Measurements from ENCODE around the gene GRIK4.
"Not testable (repeated sequence)": the region's sequence is repeated elsewhere in the genome, so short reads cannot be mapped to it uniquely, and the experiment has no call there.

DNA sequence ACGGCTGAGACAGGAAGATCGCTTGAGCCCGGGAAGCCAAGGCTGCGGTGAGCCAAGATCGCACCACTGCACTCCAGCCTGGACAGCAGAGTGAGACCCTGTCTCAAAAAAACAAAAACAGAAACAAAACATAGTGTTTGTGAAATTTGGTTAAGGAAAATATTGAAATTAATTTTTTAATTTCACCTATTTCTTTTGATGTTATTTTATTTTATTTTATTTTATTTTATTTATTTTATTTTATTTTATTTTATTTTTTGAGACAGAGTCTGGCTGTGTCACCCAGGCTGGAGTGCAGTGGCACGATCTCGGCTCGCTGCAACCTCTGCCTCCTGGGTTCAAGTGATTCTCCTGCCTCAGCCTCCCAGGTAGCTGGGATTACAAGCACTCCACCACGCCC, 275.7 kb downstream of the GRIK4 start:
- TF ChIP-seq, protein P1, sequence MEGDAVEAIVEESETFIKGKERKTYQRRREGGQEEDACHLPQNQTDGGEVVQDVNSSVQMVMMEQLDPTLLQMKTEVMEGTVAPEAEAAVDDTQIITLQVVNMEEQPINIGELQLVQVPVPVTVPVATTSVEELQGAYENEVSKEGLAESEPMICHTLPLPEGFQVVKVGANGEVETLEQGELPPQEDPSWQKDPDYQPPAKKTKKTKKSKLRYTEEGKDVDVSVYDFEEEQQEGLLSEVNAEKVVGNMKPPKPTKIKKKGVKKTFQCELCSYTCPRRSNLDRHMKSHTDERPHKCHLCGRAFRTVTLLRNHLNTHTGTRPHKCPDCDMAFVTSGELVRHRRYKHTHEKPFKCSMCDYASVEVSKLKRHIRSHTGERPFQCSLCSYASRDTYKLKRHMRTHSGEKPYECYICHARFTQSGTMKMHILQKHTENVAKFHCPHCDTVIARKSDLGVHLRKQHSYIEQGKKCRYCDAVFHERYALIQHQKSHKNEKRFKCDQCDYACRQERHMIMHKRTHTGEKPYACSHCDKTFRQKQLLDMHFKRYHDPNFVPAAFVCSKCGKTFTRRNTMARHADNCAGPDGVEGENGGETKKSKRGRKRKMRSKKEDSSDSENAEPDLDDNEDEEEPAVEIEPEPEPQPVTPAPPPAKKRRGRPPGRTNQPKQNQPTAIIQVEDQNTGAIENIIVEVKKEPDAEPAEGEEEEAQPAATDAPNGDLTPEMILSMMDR (IDR thresholded peaks at IDR 0.05): not testable (repeated sequence)
- not testable (repeated sequence) for TF ChIP-seq POLR2A, EP300, POLR2AphosphoS5 (IDR thresholded peaks at IDR 0.05)
